Measurements from ENCODE around the gene TGFBR1.
A peak's percentile ranks its signal among the peaks of the same experiment; 100 is the strongest.

TGFBR1 gene

GRCh38 chr9:99138424-99139284 is 33.7 kb downstream of the TGFBR1 start:
- no peak for FAIRE-seq

- no peak for FAIRE-seq
These were observed 35.0 kb downstream of the TGFBR1 start for GRCh38 chr9:99139868-99140267.

DNA sequence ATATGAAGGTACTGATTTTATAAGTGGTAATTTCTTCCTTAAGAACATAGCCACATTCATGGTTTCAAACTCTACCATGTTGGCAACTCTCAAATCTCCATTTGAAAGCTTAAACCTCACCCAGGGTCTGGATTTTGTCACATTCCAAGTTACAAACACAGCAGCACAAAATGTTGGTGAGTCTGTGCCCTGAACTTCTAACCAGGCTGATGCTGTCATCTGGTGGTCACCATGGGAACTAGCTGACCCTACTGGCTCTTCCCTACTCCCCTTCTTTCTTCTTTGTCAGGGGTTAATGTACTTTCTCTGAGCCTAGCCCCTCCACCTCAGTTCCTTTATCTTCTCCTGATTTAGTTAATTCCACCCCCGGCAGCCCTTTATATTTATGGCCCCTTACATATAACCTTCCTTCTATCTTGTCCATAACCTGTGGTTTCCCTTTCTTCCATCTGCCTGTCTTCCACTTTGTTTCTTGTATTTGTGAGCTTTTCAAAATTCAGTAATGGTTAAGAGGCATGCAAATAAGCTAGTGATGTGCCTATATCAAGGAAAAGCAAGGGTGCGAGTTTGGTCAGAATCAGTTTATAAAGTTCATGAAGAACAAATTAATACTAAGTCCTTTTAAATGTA is 35.9 kb downstream of the TGFBR1 start:
- FAIRE-seq, result no peak

- FAIRE-seq, result no peak
These were observed 36.9 kb downstream of the TGFBR1 start for GRCh38 chr9:99141849-99142248.

DNA sequence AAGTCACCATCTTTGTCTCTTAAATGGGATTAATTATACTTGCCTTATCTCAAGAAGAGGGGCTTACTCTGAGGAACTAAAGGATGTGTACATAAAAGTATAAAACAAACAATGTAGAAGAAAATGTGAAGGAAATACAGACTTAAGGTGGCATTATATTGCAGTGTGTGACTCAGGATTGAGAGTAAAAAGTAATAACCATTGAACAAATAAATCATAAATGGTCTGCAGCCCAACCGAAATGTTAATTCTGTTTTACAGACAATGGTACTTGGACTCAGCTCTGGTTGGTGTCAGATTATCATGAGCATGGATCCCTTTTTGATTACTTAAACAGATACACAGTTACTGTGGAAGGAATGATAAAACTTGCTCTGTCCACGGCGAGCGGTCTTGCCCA is 37.4 kb downstream of the TGFBR1 start:
- no peak for FAIRE-seq

GRCh38 chr9:99143655-99144054 is 38.7 kb downstream of the TGFBR1 start:
- no peak for FAIRE-seq

GRCh38 chr9:99144966-99145365 is 40.1 kb downstream of the TGFBR1 start:
- FAIRE-seq, result no peak

GRCh38 chr9:99146574-99146973 is 41.7 kb downstream of the TGFBR1 start:
- FAIRE-seq, result no peak

DNA sequence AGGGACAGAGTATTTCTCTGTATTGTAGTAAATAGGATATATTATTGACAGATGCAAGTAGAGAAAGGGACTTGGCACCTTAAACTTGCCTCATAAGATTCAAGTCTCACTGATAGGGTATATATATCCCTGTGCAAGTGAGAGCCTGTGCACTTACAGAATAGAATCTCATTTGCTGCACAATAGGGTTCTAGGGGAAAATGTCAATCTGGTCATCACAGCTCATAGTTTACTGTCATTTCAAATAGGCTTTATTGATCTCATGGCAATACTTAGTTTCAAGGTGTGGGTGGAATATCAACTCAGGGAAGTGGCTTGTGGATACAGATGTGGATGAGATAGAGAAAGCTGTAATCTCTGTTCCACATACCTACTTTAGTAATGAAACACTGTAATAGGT is 42.3 kb downstream of the TGFBR1 start:
- FAIRE-seq, result no peak

DNA sequence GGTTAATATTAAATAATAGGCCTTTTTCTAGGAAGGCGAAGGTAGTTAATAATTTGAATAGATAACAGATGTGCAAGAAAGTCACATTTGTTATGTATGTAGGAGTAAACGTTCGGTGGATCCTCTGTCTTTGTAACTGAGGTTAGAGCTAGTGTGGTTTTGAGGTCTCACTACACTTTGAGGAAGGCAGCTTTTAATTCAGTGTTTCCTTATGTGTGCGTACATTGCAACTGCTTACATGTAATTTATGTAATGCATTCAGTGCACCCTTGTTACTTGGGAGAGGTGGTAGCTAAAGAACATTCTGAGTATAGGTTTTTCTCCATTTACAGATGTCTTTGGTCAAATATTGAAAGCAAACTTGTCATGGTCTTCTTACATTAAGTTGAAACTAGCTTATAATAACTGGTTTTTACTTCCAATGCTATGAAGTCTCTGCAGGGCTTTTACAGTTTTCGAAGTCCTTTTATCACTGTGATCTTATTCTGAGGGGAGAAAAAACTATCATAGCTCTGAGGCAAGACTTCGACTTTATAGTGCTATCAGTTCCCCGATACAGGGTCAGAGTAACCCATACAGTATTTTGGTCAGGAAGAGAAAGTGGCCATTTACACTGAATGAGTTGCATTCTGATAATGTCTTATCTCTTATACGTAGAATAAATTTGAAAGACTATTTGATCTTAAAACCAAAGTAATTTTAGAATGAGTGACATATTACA is 45.7 kb downstream of the TGFBR1 start:
- no peak for FAIRE-seq

GRCh38 chr9:99154356-99154755 is 49.4 kb downstream of the TGFBR1 start:
- no peak for FAIRE-seq

DNA sequence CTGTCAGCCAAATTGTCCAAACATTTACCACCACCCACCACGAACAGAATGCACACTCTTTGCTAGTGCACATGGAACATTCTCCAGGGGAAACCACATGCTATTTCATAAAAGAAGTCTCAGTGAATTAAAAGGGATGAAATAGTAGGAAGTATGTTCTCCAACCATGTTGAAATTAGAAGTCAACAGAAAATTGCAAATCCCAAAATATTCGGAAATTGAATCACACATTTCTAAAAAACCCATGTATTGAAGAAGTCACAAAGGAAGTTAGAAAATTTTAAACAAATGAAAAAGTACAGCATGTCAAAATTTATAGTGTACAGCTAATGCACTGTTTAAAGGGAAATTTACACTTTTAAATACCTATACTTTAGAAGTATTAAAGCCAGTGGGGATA is 50.8 kb downstream of the TGFBR1 start:
- FAIRE-seq, result no peak

DNA sequence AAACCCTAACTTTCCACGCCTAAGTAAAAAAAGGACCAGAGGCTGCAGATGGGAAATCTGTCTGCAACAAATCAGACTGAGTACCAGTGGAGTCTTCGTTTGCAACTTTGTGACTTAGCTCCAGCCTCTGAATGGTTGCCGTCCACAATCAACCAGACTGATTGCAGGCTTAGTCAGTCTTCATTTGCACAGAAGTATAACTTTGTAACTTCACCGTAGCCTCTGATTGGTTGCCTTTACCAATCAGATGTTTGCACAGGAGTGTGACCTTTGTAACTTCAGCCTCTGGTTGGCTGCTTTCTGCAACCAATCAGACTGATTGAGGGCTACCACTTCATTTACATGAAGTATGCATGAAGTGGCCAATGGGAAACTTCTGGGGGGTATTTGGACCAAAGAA is 53.7 kb downstream of the TGFBR1 start:
- FAIRE-seq, result no peak

GRCh38 chr9:99160173-99160572 is 55.3 kb downstream of the TGFBR1 start:
- no peak for FAIRE-seq

DNA sequence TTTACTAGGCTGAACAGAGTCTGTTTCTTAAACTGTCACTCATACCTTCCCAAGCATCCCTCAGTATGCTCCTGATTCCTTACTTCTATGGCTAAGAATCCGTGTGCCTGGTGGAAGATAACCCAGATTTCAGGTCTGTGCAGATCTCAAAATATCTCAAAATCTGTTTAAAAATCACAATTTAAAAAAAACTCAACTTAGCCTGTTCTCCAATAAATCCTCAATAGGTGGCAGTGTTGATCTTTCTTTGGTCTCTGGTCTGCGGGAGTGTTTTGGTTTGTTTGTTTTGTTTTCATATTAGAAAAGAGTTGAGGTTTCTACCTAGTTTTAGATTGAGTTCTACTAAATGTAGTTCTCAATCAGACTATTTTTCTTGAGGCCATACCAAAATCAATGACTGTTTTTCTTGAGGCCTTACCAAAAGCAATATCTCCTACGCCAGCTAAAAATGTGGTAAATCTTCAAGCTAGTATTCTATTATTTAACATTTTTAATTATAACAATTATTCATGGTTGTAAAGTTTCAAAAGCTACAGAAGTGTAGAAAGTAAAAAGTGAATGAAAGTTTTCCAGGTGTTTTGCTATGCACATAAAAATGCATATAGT is 57.9 kb downstream of the TGFBR1 start:
- FAIRE-seq, result peak; percentile 89

DNA sequence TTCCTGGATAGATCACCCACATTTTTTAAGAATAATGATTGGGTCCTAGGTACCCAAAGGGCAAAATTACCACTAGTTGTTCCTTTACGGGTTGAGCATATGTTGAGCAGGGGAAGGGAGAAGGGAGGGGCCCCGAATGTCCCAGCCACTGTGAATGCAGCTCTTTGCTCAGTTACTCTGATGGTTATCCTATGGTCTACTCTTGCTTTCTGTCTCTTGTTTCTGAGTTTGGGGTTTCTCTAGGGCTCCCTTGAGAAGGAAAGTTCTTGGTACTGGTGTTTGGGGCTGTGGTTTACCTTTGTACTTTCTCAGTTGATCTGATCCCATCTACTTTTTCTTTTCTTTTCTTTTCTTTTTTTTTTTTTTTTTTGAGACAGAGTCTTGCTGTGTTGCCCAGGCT is 61.2 kb downstream of the TGFBR1 start:
- no peak for FAIRE-seq

GRCh38 chr9:99167119-99167518 is 62.2 kb downstream of the TGFBR1 start:
- FAIRE-seq, result no peak

DNA sequence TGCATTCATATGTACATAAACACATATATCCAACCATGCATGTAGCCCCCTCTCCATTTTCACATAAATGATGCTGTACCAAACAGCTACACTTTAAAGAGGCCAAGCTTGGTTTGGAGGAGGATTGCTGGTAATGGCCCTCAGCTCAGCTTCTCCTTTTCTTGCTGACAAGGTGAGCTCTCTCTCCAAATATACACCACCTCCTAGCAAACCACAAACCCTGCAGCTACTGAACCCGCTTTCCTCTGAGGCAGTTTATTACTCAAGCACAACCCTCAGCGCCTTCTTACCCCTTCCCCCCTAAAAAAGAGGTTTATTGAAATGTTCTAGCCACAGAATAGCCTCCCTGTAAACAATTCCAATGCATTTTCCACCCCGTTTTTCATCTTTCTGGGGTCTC is 62.8 kb downstream of the TGFBR1 start:
- no peak for FAIRE-seq

DNA sequence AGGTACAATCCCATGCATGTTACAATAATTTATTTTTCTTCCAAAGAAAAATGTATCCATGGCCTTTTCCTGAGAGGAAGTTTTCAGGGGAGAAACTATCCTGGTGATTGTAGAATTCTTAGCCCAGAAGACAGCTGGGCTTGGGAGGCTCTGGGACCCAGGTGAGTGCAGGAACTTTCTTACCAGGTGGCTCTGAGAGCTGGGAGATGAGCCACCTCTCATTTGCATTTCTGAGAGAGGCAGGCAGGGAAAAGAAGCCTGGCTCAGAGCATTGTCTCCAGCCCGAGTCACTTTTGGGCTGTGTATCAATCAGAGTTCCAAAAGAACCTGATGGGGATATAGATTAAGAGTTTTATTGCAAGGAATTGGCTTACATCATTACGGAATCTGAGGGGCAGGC is 64.2 kb downstream of the TGFBR1 start:
- FAIRE-seq, result no peak

DNA sequence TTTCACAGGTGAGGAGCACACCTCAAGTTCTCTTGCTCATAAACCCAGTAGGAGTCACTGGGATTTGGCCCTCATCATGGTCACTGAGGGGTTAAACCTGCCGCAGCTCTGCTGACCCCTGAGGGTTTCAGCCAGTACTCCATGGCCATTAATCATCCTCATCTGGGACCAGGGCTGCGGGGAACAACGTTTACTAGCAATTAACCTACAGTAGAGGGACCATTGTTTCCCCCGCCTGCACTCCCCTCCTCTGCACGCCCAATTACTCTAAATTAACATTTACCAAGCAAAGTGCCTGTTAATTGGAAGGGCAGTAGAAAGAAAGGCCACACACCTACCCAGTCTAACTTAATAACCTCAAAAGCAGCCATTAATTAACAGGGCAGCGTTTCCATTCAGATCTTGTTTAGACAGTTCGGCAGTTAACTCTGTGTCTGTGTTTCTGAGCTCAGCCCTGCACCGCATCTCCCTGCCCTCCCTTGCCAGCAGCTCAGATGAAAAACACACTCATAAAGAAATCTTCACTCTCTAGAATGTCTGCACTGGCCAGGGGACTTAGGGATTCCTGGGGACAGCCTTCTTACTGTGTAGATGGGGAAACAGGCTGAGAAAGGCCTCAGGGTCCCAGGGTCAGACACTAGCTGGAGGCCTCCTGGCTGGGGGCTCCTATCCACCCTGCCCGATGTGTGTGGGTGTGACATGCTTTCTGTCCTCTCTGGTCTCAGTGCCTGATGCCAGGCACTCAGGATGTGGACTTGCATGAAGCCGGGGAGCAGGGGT is 65.3 kb downstream of the TGFBR1 start:
- no peak for FAIRE-seq

GRCh38 chr9:99171225-99172123 is 66.6 kb downstream of the TGFBR1 start:
- FAIRE-seq, result no peak

Measured in islet of Langerhans (tissue), 1 donor.